Ascending aorta (tissue), 2 donors: ENCODE results near the gene FAM151A. TPM values are rescaled to one million over a fixed set of nuclear protein-coding genes. Genes with fewer than 3 reads are reported as not detected.
A peak's percentile ranks its signal among the peaks of the same experiment; 100 is the strongest.

Source experiments
- DNase-seq, 2 donors: peaks; one replicate each; pipeline ENCODE4 v3.0.0-alpha.2; 2019; ENCODE audit warnings: low spot score in 2 of 2
- H3K27ac ChIP-seq, 2 donors: fragments of 200-600 bp; sonication (generic); one replicate each; pipeline ENCODE4 v1.5.1; 2016 to 2017; ENCODE audit warnings: mild to moderate bottlenecking in 1 of 2
- H3K27me3 ChIP-seq: fragments of 200-600 bp; sonication (generic); one replicate; pipeline ENCODE4 v1.5.1; 2017
- H3K36me3 ChIP-seq, 2 donors: fragments of 200-600 bp; sonication (generic); one replicate each; pipeline ENCODE4 v1.5.1; 2016
- H3K4me1 ChIP-seq, 2 donors: fragments of 200-600 bp; sonication (generic); one replicate each; pipeline ENCODE4 v1.5.1; 2016 to 2017; ENCODE audit warnings: mild to moderate bottlenecking in 1 of 2
- H3K4me3 ChIP-seq, 2 donors: fragments of 200-600 bp; sonication (generic); one replicate each; pipeline ENCODE4 v1.5.1; 2016 to 2017; ENCODE audit warnings: mild to moderate bottlenecking in 1 of 2
- H3K9me3 ChIP-seq, 2 donors: fragments of 200-600 bp; sonication (generic); one replicate each; pipeline ENCODE4 v1.5.1; 2016
- CTCF ChIP-seq, 3 experiments: fragments of 200-600 bp in 2 of 3; fragments of 450-650 bp in 1 of 3; sonication (generic) in 2 of 3; IDR thresholded peaks; one replicate each; pipeline ENCODE4 v1.5.1; 2016 to 2019; ENCODE audit warnings: antibody characterized with exemption in 3 of 3, mild to moderate bottlenecking in 1 of 3, moderate library complexity in 1 of 3
- intact Hi-C: fragments of 100-400 bp; cut with DNase I; formaldehyde crosslinking; loops from one replicate; pipeline ENCODE4 v1.15.1; 2023
- total RNA-seq: library from RNA; depleted of rRNA; stranded (reverse); fragments of >200 nt; gene quantifications from one replicate; pipeline ENCODE4 v1.1.0, GENCODE V29; 2016

The FAM151A gene
- total RNA-seq, 1 donor from 2014 or later = not detected

- peak in 1 of 2 donors; percentile 49 for DNase-seq
- TF ChIP-seq CTCF (IDR thresholded peaks at IDR 0.05) = no peak
- H3K27ac ChIP-seq = peak overlapping the region; percentile 2 to 21
- no peak overlapping the region for H3K4me3 ChIP-seq
- no peaks in the 10 kb centered on the region for H3K27me3 ChIP-seq
- H3K36me3 ChIP-seq = peaks cover 8 to 27% of the 10 kb centered on the region in 2 donors
- no peaks in the 10 kb centered on the region for H3K9me3 ChIP-seq
- H3K4me1 ChIP-seq = peaks cover 0 to 5% of the 10 kb centered on the region in 2 donors
- intact Hi-C loops = no loop called here
Measured at GRCh38 chr1:54608566-54609230, 14.6 kb downstream of the FAM151A start.

DNA sequence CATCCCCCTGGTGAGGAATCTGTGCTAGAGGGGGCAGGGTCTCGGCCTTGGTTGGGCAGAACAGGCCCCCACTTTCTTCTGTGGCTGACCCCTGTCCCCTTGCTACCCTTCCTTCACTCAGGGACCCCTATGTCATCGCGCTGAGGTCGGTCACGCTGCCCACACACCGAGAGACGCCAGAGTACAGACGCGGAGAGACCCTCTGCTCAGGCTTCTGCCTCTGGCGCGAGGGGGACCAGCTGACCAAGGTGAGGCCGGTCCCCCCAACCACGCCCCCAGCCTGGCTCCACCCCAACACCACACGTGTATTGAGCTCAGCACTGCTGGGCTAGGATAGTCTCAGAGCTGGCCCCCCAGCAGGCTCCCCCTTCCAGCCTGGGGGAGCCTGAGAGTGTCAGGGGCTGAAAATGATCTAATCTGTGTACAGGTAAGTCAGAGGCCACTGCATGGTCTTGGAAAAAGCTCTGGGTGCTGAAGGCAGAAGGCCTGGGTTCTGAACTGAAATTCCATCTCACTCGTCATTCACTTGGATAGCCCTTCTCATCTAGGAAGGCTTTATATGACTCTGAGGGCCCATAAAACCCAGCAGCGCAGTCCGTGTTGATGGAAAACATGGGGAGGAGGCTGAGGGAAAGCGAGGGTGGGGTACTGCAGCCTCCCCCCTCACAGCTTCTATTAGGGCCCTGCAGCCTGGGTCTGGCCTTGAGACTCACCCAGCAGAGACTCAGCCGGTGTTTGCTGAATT, 15.3 kb downstream of the FAM151A start:
- no peak for DNase-seq
- TF ChIP-seq CTCF (IDR thresholded peaks at IDR 0.05) = no peak
- Histone ChIP-seq H3K4me3 (no peak overlapping the region), H3K27me3 (no peaks in the 10 kb centered on the region), H3K36me3 (peaks cover 8 to 31% of the 10 kb centered on the region in 2 donors), H3K9me3 (no peaks in the 10 kb centered on the region), H3K27ac (no peak overlapping the region), H3K4me1 (peaks cover 0 to 5% of the 10 kb centered on the region in 2 donors)
- intact Hi-C loops = no loop called here

DNA sequence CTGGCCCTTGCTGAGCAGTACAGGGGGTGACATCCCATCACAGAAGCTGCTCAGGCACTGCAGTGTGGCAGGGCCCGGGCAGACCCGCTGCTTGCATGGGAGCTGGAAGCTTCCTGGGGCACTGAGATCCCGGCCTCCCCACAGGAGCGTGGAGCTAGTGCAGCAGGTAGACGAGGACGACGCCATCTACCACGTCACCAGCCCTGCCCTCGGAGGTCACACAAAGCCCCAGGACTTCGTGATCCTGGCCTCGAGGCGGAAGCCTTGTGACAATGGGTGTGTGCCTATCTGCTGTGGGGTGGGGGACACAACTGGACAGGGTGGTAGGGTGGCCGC, 16.4 kb downstream of the FAM151A start:
- DNase-seq = no peak
- H3K9me3 ChIP-seq = no peaks in the 10 kb centered on the region
- no peak overlapping the region for H3K27ac ChIP-seq
- no peak overlapping the region for H3K4me3 ChIP-seq
- intact Hi-C loops = no loop called here
- no peaks in the 10 kb centered on the region for H3K27me3 ChIP-seq
- H3K4me1 ChIP-seq = peaks cover 0 to 5% of the 10 kb centered on the region in 2 donors
- H3K36me3 ChIP-seq = peaks cover 8 to 33% of the 10 kb centered on the region in 2 donors
- TF ChIP-seq CTCF (IDR thresholded peaks at IDR 0.05) = no peak

GRCh38 chr1:54606096-54606989, 17.0 kb downstream of the FAM151A start:
- Histone ChIP-seq H3K27me3 (no peaks in the 10 kb centered on the region), H3K9me3 (no peaks in the 10 kb centered on the region), H3K36me3 (peaks cover 8 to 40% of the 10 kb centered on the region in 2 donors), H3K4me1 (peaks cover 0 to 5% of the 10 kb centered on the region in 2 donors), H3K27ac (no peak overlapping the region), H3K4me3 (no peak overlapping the region)
- no peak for TF ChIP-seq CTCF (IDR thresholded peaks at IDR 0.05)
- intact Hi-C loops = no loop called here
- DNase-seq = no peak

GRCh38 chr1:54604572-54605370, 18.6 kb downstream of the FAM151A start:
- Histone ChIP-seq H3K4me1 (peaks cover 0 to 5% of the 10 kb centered on the region in 2 donors), H3K36me3 (peaks cover 8 to 48% of the 10 kb centered on the region in 2 donors), H3K27ac (no peak overlapping the region), H3K27me3 (no peaks in the 10 kb centered on the region), H3K4me3 (no peak overlapping the region), H3K9me3 (no peaks in the 10 kb centered on the region)
- intact Hi-C loops = no loop called here
- no peak for DNase-seq
- TF ChIP-seq CTCF (IDR thresholded peaks at IDR 0.05) = no peak
